GM21423 (cell line): ENCODE results near the gene ARAP1.

Experiments
- ATAC-seq: cut with Tn5 transposase; IDR thresholded peaks from one replicate; pipeline ENCODE4 v1.9.1; 2021; ENCODE audit warnings: mild to moderate bottlenecking, moderate library complexity; ENCODE audit not compliant: unreplicated experiment

The ARAP1 gene

GRCh38 chr11:72685560-72686480, 66.4 kb downstream of the ARAP1 start:
- ATAC-seq: no peak

DNA sequence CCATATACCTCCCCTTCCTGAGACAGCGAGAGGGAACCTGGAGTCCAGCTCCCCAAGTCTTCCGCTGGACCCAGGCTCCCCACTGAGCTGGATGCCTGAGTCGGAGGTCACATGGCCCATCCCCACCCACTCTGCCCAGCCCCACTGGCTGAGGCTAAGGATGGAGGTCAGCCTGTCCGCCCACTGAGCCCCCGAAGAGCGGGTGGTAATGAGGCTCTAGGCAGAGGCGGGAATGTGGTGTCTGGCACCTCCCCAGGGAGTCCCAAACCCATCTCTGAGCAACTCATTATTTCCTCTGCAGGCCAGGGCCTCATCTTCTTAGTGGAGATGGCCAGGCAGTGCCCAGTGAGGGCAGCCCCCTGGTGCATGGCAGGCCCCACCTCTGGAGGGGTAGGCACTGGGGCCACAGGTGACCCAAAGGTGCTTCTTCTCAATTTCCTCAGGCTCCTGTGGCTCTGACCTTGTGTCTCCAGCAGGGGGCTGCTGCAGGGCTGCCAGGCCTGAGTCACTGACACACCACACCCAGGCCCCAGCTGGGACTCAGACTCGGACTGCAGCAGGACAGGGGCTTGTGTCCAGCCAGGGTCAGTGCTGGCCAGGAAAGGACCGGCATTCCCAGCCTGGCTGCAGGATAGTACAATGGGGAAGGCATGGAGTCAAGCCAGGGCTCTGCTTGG, 67.8 kb downstream of the ARAP1 start:
- ATAC-seq: no peak

DNA sequence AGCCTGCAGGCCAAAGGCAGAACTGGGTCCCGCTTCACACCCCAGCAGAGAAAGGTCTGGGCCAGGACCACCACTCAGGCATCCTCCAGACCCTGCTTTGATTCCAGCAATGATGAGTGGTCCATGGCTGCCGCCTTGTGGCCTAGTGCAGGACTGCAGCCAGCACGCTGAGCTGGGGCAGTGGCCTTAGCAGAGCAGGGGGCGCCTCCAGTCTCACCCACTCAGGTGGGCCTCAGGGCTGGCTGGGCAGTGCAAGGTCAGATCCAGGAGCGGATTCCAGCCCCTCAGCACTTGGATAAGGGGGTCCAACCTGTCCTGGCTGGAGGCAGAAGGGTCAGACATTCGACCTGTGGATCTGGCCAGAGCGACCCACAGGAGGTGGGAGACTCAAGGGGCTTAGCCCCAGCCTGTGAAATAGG, 68.4 kb downstream of the ARAP1 start:
- no peak for ATAC-seq

DNA sequence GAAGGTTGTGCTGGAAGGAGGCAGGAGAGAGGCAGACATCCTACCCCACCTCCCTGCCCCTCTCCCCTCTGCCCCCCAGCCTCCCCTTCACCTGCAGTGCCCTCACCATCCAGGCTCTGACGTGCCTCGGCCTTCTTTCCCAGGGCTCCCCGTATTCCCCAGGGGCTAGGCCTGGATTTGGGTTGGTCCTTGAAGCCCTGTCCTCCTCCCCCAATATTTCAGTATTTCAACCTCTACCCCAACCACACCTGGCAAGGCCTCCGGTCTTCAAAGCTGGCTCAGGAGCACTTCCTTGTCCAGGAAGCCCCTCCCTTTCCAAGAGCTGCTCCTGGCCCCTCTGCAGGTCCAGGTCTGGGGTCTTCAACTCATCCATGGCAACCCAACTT, 69.4 kb downstream of the ARAP1 start:
- no peak for ATAC-seq

GRCh38 chr11:72682238-72682857, 69.9 kb downstream of the ARAP1 start:
- no peak for ATAC-seq

DNA sequence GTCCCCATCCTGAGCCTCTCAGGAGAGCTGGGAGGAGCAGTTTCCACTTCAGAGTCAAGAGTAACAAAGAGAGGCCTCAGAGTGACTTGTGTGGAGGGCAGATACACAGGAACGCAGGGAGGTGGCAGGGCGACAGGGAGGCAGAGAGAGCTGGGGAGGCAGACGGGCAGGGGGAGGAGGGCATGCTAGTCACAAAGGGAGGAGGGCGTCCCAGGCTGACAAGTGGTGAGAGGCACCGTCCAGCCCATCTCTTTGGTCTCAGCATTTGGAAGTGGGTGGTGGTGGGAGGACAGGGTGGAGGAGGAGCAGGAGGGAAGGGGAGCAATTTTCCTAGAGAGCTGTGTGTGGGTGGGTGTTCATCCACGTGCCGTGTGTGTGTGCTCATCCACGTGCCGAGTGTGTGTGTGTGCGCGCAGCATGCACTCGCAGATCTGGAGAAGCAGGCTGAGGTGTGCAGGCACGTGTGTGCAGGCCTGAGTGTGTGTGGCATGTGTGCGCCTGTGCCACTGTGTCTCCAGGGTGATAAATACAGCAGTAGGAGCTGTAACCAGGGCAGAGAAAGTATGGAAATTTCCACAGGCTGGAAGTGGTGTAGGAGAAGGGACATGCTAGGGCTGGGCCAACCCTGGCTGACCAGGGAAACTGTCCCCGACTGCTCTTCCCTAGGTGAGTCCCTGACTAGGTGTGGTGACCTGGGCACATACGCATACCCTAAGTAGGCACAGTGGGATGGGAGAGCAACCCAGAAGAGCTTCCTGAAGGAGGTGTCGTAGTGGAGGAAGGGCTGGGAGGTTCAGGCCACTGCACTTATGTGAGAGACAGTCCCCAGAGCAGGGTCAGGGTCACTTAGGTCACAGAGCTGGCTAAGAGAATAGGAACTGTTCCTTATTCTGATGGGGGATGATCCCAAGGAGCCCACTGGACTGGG, 70.7 kb downstream of the ARAP1 start:
- ATAC-seq: no peak

DNA sequence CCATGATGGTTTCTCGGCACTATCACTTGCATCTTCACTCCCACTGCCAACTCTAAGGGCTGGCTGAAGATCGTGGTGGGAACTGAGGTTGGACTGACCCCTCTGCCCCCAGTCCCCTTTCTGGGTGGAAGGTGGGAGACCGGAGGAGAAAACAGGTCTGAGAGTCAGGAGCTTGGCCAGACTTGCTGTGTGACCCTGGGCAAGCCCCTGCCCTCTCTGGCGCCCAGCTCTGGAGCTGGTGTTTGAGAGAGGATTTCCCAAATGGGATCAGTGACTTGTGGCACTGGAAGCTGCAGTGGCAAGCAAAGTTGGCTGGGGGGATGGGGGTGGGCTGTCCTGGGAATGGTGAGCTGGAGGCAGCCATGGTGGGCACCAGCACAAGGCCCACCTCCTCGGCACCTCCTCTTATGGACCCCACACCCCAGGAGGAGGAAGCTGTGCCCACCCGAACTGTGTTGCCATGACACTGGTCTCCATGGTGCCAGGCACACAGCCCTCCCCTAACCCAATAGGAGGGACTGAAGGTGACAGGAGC, 71.5 kb downstream of the ARAP1 start:
- ATAC-seq: no peak

DNA sequence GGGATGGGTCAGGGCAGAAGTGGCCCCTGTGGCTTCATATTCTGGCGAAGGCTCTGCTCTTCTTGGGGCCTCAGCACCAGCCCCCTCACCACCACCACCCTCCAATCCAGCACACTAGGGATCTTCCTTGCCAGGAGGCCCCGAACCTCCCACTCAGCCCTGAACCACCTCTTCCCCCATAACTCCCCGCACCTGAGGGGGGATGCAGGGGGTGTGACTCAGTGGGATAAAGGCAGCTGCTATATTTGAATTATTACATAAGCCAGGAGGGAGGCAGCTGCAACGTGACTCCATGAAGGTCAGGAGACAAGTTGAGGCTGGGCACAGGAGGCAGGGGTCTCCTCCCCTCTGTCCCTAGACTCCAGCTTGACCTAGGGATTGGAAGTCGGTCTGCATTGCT, 72.3 kb downstream of the ARAP1 start:
- no peak for ATAC-seq

- no peak for ATAC-seq
Observed at GRCh38 chr11:72678524-72678923, 73.7 kb downstream of the ARAP1 start.

GRCh38 chr11:72676861-72677341, 75.3 kb downstream of the ARAP1 start:
- ATAC-seq: no peak

GRCh38 chr11:72675221-72675620, 77.0 kb downstream of the ARAP1 start:
- ATAC-seq: no peak

- no peak for ATAC-seq
Observed at GRCh38 chr11:72673943-72674828, 78.0 kb downstream of the ARAP1 start, which contains the start of gene PDE2A. Gene PDE2A, minus strand, starts transcription at chr11:72674422. Its CDS starts 215 bp downstream, at chr11:72674207.

- ATAC-seq: no peak
Observed at GRCh38 chr11:72673284-72673942, 78.8 kb downstream of the ARAP1 start.

- ATAC-seq: no peak
Observed at GRCh38 chr11:72672597-72673238, 79.5 kb downstream of the ARAP1 start.

GRCh38 chr11:72671152-72672099, 80.8 kb downstream of the ARAP1 start:
- no peak for ATAC-seq

DNA sequence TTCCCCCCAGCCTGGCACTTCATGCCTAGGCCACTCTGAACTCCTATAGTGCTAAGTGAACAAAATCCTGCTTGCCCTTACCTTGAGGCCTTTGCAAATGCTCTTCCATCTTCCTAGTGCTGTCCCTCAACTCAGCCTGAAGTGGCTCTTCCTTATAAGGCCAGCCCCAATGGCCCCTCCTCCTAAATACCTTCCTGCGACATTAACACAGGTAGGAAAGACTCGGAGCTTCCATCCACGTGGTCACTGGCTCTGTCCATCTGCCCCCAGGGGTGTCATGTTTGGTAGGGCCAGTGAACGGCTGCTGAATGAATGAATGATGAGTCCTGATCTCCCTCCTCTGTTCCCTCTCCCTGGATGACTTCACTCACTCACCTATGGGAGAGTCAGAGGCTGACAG, 82.2 kb downstream of the ARAP1 start:
- no peak for ATAC-seq

- no peak for ATAC-seq
Observed at GRCh38 chr11:72669527-72669926, 82.7 kb downstream of the ARAP1 start.
